Measurements from ENCODE around the gene SNRPD3.
"Not testable (repeated sequence)": the region's sequence is repeated elsewhere in the genome, so short reads cannot be mapped to it uniquely, and the experiment has no call there.

SNRPD3 gene

GRCh38 chr22:24535348-24535747 lies 20.5 kb upstream of the SNRPD3 start:
- no peak for DNase-seq

GRCh38 chr22:24536089-24536488 lies 19.7 kb upstream of the SNRPD3 start:
- DNase-seq, result no peak

- DNase-seq, result no peak
Measured at GRCh38 chr22:24540470-24540869, 15.3 kb upstream of the SNRPD3 start.

DNA sequence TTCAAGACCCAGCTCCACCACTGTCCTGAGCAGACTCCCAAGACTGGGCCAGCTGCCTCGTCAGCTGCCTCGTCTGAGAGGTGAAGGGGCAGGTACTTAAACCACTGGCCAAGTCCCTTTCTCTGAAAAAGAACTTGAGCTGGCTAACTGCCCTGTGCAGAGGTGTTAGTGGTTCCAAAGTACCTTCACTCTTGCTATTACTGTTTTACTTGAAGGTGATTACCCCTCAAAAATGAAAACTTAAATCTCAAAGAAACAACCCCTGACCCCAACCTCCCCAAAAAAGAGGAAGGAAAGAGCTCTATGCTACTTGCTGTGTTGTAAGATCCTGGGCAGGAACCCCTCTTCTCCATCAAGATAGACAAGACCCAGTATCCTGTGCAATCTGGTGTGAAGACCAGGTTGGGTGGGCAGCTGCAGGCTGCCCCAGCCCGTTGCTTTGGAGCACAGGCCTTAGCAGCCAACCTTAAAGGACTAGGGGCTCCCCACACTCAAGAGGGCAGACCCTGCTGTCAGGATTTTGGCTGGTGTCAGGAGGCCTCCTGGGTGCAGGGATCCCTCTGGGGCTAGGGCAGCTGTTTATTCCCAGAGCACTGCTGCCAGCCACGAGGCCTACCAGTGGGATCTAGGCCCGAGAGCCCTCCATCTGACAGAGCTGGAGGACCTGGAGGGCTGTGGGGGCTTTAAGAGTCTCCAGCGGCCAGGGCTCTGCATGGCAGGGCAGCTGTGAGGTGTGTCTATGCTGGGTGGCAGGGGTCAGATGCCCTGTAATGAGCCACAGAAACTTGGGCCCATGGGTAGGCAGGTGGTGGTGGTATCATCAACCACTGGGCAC lies 13.9 kb upstream of the SNRPD3 start:
- peak; percentile 51 to 80 for DNase-seq

DNA sequence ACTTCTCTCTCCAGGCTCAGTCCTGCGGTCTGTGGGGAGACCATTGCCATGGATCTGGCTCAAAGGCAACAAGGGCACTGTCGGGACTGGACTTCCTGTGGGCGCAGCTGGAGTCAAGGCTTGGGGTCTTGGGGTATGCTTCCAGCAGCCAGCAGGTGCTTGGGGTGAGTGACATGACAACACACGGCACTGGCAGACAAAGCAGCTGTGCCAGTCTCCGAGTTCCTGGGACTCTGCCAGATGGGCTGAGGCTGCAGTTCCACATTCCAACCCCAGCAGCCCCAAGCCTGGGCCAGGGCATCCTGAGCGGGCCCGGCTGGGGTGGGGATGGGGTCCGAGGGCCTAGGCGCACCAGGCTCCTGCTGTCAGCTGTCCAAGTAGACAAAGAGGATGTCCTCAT lies 13.2 kb upstream of the SNRPD3 start:
- DNase-seq, result no peak

GRCh38 chr22:24543185-24543601 lies 12.6 kb upstream of the SNRPD3 start:
- DNase-seq, result no peak

DNA sequence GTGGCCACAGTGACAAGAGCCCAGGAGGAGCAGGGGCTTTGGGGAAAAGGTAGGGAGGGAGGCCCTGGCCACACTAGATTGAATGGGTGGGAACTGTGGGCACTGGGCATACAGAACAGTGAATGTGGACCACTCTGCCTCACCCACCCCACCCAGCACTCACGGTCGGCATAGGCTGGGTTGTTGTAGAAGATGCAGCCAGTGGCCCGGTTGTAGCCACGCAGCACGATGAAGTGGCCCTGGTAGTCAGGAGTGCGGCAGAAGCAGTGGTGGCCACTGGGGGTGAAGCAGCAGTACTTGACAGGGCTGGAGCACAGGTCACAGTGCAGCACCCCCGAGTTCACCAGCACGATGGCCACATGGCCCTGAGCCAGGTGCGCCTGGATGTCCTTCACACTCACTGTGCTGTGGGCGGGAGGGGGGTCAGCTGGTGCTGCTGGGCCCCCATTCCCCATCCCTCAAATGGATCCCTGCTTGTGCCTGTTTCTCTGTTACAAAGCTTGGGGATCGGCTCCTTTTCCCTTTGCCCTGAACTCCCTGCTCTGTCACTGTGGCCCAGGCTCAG lies 12.0 kb upstream of the SNRPD3 start:
- DNase-seq, result no peak

GRCh38 chr22:24548812-24549211 lies 7.0 kb upstream of the SNRPD3 start:
- no peak for DNase-seq

DNA sequence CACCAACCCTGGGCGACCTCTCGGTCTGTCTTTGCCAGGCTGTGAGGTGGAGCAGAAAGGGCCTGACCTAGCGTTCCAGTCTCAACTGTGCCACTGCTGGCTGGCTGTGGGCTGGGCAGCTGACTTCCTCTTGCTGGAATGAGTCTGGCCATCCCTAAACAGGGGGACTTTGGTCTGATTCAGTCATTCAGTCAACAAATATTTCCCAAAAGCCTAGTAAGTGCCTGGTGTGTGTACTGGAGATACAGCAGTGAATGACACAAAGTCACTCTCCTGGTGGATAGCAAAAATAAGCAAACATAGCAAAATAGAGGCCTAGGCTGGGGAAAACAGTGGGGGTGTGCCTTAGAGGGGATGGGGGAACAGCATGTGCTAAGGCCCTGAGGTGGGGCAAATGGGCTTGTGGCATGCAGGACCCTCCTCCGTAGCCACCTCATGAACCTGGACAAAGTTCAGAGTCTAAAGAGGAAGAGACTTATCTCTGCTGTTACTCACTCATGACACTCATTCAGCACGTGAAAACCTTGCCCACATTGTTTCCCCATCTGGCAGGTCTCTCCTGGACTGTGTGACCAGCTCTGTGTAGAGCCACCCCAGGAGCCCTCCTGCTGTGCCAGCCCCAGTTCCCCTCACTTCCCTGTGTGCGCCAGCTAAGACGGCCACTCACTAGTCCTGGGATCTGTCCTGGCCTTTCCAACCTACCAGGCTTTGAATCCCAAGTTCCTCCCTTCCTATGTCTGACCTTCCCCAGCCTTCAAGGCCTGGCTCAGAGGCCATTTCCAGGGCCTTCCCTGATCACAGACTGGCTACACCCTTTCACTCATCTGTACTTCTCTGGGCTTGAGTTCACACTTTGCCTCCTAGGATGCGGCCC lies 5.5 kb upstream of the SNRPD3 start:
- peak; percentile 48 to 52 for DNase-seq

DNA sequence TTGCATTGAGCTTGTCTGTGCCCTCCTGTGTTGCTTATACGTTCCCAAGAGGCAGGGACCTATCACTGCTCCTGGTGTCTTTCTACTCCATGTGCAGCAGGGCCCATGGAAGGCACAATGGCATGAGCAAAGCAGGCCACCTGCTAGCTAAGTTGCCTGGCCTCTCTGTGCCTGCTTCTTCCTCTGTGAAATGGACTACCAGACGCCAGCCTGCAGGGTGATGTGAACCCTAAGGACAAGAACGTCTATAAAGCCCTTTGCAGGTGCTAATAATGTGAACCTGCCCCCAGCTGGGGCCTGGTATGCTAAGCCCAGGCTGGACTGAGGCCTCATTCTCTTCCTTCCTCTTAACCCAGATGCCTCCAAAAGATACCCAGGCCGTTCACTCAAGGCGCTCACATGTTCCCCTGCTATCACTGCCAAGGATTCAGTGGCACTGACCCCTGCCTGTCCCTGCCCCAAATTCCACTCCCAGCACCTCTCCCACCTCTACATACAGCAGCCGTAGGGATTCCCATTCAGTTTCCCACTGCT lies 4.8 kb upstream of the SNRPD3 start:
- DNase-seq, result no peak

DNA sequence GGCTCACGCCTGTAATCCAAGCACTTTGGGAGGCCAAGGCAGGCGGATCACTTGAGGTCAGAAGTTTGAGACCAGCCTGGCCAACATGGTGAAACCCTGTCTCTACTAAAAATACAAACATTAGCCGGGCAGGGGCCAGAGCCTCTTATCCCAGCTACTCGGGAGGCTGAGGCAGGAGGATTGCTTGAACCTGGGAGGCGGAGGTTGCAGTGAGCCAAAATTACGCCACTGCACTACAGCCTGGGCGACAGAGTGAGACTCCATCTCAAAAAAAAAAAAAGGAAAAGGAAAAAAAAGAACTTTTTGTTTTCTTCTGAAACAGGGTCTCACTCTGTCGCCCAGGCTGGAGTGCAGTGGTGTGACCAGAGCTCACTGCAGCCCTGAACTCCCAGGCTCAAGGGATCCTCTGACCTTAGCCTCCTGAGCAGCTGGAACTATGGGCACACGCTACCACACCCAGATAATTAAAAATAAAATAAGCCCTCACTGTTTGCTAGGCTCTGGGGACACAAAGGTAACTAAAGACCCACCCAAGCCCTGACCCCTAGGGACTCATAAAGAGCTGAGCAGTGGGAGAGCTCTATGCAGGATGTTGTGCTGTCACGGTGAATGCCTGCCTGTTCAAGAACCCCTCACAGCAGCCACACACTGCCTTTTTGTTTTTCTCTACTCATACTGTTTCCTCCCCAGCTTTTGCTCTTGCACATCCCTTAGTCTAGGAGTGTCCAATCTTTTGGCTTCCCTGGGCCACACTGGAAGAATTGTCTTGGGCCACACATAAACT lies 3.1 kb upstream of the SNRPD3 start:
- DNase-seq, result not testable (repeated sequence)

- DNase-seq, result no peak
Measured at GRCh38 chr22:24553597-24554312, 2.0 kb upstream of the SNRPD3 start.

GRCh38 chr22:24554313-24555164 lies 1.3 kb upstream of the SNRPD3 start, which contains the start of gene GUCD1:
GUCD1 (minus strand) TSS chr22:24555138; CDS start chr22:24554991, 147 bp downstream.
- DNase-seq, result peak; percentile 20 to 38

- no peak for DNase-seq
Measured at GRCh38 chr22:24559471-24559870, 3.7 kb downstream of the SNRPD3 start.

GRCh38 chr22:24563246-24563645 lies 7.4 kb downstream of the SNRPD3 start:
- no peak for DNase-seq

- DNase-seq, result no peak
Measured at GRCh38 chr22:24564376-24565058, 8.7 kb downstream of the SNRPD3 start.

DNA sequence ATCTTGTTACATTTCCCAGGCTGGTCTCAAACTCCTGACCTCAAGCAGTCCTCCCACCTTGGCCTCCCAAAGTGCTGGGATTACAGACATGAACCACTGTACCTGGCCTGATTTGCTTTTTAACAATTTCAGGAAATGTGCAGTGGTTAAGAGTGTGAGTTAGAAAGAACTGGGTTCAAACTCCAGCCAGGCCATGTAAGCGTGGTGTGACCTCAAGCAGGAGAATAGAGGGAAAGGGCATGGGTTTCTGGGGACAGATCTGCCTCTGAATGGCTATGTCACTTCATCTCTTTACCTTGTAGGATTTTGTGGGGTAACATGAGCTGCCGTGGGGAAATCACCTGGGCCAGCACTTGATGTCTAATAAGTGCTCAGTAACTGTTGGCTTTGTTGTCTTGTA lies 9.3 kb downstream of the SNRPD3 start:
- no peak for DNase-seq

DNA sequence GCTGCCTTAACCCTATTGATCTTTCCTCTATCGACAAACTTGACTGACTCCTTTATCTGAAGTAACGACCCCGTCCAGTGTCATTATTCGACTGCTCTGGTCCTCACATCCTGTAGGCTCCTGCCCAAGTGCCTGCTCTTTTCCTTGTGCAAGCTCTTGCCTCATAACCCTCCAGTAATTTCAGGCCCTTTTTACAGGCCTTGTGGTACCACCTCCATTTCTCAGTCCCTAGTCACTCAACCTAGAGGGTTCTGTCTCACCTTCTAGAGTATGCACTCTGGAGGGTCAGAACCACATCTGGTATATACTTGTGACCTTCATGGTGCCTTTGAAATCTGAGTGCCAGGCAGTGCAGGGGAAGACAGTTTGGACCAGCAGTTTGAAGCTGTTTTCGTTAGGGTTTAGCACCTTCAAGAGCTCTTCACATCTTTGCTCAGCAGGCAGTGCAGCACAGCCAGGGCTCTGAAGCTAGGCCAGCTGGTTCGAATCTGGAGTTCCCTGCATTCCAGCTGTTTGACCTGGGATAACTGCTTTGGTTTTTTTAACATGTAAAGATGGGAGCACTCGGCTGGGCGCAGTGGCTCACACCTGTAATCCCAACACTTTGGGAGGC lies 11.2 kb downstream of the SNRPD3 start:
- no peak for DNase-seq

DNA sequence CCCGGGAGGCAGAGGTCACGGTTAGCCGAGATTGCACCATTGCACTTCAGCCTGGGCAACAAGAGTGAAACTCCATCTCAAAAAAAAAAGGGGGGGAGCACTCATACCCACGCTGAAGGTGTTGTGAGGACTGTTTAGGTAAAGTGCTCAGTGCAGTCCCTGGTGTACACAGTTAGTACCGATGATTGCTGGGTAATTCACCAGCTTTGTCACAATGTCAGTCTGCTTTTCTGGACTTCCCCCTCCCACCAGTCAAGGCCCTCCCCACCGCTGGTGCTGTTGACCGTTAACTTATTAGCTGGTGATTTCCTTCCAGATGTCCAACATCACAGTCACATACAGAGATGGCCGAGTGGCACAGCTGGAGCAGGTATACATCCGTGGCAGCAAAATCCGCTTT lies 11.9 kb downstream of the SNRPD3 start:
- DNase-seq, result no peak

DNA sequence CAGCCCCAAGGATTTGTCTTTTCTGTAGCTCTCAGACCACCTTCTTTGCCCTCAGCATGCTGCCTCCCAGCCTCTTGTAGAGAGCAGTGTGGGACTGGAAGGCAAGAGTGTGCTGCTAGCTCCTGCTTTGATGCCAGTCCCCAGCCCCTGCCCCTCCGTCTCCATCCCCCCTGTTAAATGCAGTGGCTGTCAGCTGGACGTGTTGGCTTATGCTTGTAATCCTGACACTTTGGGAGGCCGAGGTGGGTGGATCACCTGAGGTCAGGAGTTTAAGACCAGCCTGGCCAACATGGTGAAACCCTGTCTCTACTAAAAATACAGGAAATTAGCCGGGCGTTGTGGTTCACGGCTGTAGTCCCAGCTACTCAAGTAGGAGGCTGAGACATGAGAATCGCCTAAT lies 15.5 kb downstream of the SNRPD3 start:
- no peak for DNase-seq
